K562 (cell line): Measurements from ENCODE around the gene RHCG.

ENCODE experiments used
- JUNB ChIP-seq: fragments of 450-650 bp; formaldehyde crosslinking; conservative IDR thresholded peaks from 2 replicates; pipeline ENCODE4 v1.4.0; 2020; ENCODE audit warnings: mild to moderate bottlenecking
- MYC ChIP-seq, 2 experiments: fragments of 250-450 bp in 1 of 2; sonication (Bioruptor Pico) in 1 of 2; IDR thresholded peaks; 2 replicates each; pipeline versions ENCODE4 v1.5.1 to v1.6.1; 2012 to 2021; ENCODE audit warnings: low read depth in 2 of 2, borderline replicate concordance in 1 of 2, improper control_type of control experiment in 1 of 2, low read length in 1 of 2, mild to moderate bottlenecking in 1 of 2, moderate library complexity in 1 of 2

GRCh38 chr15:89492934-89493631, 3.3 kb downstream of the RHCG start:
- no peak for TF ChIP-seq JUNB
- TF ChIP-seq MYC (IDR thresholded peaks at IDR 0.05; ENCODE audit: low read depth, low read length): no peak
- no peak for TF ChIP-seq MYC (CRISPR knock-in tag; IDR thresholded peaks at IDR 0.05; ENCODE audit: borderline replicate concordance, low read depth)
